GM10248 (cell line): Measurements from ENCODE around the gene RTP3.
"Not testable (repeated sequence)": the region's sequence is repeated elsewhere in the genome, so short reads cannot be mapped to it uniquely, and the experiment has no call there.

Experiments
- CTCF ChIA-PET: fragments of 300-600 bp; sonication (Branson Sonifier 250); formaldehyde crosslinking; extraction: SDS; loops from one replicate; lab custom pipeline; 2021; ENCODE audit warnings: antibody characterized with exemption; lab: Yijun Ruan, JAX
- POLR2A ChIA-PET: fragments of 350-650 bp; sonication (Branson Sonifier 250); formaldehyde crosslinking; extraction: SDS; loops from one replicate; lab custom pipeline; 2020; ENCODE audit warnings: antibody characterized with exemption; lab: Yijun Ruan, JAX
- DNase-seq: peaks from one replicate; pipeline ENCODE4 v3.0.0; 2012; ENCODE audit errors: extremely low spot score
- CTCF ChIP-seq: IDR thresholded peaks from 2 replicates; pipeline ENCODE4 v1.5.1; 2012; ENCODE audit warnings: mild to moderate bottlenecking, low read depth; ENCODE audit errors: extremely low read depth, missing control alignments, control extremely low read depth

The RTP3 gene

GRCh38 chr3:46545818-46546630 is 48.2 kb downstream of the RTP3 start:
- CTCF ChIA-PET = interaction anchor here (1.3 to 2.1 kb wide), 4 partner anchors 12 to 58 kb away, joined by 5 to 9 read pairs (median 6); no protein-coding TSS in a partner anchor
- TF ChIP-seq CTCF = no peak
- POLR2A ChIA-PET = no interaction called here
- no peak for DNase-seq

GRCh38 chr3:46546896-46547440 is 49.2 kb downstream of the RTP3 start:
- ChIA-PET POLR2A (no interaction called here), CTCF (interaction anchor here (1.3 to 2.1 kb wide), 4 partner anchors 11 to 58 kb away, joined by 5 to 9 read pairs (median 6); no protein-coding TSS in a partner anchor)
- TF ChIP-seq CTCF = no peak
- no peak for DNase-seq

- CTCF ChIA-PET = interaction anchor here (0.7 to 2.3 kb wide), 3 partner anchors 10 to 60 kb away, joined by 3 to 25 read pairs (median 18); no protein-coding TSS in a partner anchor
- POLR2A ChIA-PET, DNase-seq: not testable (repeated sequence)
These were observed 50.8 kb downstream of the RTP3 start for GRCh38 chr3:46548611-46549010.

- POLR2A ChIA-PET = no interaction called here
These were observed 51.7 kb downstream of the RTP3 start for GRCh38 chr3:46549408-46549904.

GRCh38 chr3:46549989-46550388 is 52.2 kb downstream of the RTP3 start:
- ChIA-PET CTCF (interaction anchor here (1.5 to 2.3 kb wide), 3 partner anchors 9 to 61 kb away, joined by 5 to 25 read pairs (median 18); no protein-coding TSS in a partner anchor), POLR2A (no interaction called here)
- no peak for TF ChIP-seq CTCF

More at GRCh38 chr3:46549408-46549904, 51.7 kb downstream of the RTP3 start:
- no peak for TF ChIP-seq CTCF
- no peak for DNase-seq
- CTCF ChIA-PET = interaction anchor here (1.5 to 2.3 kb wide), 3 partner anchors 9 to 61 kb away, joined by 5 to 25 read pairs (median 18); no protein-coding TSS in a partner anchor

More at GRCh38 chr3:46549989-46550388, 52.2 kb downstream of the RTP3 start:
- DNase-seq = no peak
